GM19023 (cell line): ENCODE measurements around the gene MAP6.

ENCODE experiments used
- ATAC-seq: cut with Tn5 transposase; IDR thresholded peaks from one replicate; pipeline ENCODE4 v1.9.1; 2021; ENCODE audit warnings: mild to moderate bottlenecking, moderate library complexity; ENCODE audit not compliant: unreplicated experiment

Gene MAP6

DNA sequence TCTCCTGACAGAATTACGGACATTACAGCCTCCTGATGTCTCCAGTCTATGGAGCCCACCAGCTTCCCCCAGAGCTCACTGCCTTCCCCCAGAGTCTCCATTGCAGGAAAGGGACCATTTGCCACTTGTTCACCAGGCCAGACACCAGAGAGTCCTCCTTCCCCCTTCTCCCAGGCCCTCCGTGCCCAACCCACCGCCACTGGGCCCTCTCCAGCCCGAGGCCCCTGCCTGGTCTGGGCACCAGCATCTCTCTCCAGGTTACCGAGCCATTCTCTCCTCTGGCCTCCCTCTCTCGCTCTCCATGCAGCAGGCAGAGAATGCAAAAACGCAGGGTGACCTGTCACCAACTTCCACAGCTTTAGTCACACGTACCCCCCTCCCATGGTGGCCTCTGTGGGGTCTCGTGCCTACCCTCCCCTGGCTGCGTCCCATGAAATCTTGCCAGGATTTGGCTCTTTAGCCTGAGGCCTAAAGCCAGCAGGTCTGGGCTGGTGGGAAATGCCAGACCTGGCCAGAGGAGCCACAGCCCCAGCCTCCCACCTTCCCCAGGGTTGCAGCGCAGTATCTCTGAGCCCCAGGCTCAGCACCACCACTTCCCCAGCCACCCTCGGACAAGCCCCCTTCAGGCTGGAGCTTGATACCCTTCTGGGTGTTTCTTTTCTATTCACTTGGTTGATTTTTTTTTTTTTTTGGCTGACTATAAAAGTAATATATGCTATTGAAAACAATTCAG lies 113.6 kb downstream of the MAP6 start:
- ATAC-seq = no peak

DNA sequence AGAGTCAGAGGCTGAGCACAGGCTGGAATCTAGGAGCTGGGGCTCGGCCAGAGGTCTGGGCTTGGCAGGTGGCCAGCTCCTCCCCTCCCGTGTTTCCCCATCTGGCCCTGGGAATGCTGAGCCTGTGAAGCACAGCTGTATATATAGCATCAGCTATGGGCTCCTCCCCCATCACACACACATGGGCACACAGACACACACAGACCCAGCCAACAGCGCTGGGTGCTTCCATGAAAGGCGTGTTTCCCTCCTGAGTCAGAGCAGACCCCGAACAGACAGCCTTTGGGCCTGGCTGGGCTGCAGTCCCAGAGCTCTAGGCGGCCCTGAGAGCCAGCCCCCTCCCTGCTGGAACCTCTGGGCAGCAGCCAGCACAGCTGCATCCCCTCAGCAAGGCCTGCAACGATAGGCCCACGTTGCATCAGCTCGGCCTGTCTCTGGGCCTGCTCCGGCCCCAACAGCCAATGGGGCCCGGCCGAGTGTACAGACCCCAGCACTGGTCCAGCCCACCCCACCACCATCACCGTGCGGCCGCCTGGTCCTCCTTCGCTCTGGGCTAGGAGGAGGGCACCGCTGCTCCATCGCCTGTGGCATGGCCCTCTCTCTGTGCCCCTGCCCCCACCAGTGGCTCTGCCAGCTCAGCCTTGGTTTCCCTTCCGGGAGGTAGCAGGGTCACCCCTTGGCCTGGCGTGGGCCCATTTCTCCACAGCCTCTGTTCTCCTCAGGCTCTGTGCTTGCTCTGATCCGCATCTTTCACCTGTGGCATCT lies 114.4 kb downstream of the MAP6 start:
- no peak for ATAC-seq

DNA sequence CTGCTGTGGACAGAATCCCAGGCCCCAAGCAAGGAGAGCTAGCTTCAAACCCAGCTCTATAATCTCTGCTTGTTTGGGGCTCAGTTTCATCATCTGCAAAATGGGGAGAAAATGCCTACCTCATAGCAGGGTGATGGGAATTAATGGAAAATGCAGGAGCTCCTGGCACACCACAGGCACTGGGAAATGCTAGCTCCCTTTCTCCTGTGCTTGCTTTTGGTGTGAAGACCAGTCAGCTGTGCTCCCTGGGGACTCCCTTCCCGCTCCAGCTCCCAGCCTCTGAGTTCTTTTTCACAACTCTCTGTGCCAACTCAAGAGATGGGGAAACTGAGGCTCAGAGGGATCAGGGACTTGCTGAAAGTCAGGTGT lies 115.0 kb downstream of the MAP6 start:
- ATAC-seq = no peak

DNA sequence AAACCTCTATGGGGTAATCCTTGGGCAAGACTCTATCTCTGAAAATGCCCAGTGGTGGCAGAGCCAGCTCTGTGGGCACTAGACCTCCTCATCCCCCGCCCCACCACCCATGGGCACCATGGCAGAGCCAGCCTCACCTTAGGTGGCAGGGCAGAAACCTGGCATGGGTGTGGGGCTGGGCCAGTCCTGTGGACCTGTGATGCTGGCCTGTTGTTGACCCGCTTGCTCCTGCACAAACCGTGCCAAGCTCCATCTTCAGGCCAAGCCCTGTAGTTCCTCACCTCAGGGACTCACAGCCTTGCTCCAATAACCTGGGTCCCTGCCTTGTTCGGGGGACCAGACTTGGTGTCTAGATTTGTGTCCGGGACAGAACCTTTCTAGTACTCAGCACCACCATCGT lies 115.7 kb downstream of the MAP6 start:
- no peak for ATAC-seq

DNA sequence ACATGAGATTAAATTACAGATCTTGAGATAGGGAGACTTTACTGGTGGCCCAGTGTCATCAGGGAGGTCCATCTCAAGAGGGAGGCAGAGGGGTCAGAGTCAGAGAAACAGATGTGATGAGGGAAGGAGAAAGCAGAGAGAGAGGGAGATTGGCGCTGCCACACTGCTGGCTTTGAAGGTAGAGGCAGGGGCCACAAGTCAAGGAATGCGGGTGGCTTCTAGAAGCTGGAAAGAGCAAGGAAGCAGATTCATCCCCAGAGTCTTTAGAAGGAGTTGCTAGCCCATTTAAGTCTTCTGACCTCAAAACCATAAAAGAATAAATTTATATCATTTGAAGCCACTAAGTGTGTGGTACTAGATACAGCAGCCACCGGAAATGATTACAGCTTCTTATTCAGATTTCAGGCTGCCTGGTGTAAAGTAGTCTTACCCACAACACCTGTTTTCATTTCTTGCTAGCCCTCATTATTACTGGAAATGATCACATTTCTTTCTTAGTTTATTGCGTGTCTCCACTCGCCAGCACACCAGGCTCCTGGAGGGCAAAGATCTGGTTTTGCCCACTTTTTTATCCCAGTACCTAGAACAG lies 119.4 kb downstream of the MAP6 start:
- no peak for ATAC-seq

DNA sequence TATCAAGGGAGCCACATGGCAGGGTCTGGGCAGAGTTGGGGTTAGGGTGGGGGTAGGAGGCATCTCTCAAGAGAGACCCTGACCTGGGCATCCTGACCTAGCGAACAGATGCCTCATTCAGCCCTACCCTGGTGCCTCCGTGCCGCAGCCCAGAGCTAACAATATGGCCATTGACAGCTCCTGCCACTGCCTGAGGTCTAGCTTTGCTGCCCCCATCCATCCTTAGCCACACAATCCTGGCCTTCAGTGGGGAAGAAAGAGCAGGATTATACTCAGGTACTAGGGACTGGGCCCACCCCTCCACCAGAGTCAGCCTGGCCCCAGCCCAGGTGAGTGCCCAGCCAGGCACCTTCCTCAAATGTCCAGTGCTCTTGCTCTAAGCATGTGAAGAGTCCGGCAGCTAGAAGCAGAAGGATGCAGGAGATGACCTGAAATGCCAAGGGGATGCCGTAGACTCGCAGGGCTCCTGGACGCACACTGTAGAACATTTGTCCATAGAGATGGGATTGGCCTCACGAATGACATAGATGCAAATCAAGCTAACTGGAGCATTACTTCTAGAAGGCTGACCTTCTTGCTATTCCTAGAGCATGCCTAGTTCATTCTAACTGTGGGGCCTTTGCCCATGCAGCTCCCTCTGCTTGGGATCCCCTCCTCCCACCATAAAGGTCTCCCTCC lies 120.1 kb downstream of the MAP6 start:
- no peak for ATAC-seq

DNA sequence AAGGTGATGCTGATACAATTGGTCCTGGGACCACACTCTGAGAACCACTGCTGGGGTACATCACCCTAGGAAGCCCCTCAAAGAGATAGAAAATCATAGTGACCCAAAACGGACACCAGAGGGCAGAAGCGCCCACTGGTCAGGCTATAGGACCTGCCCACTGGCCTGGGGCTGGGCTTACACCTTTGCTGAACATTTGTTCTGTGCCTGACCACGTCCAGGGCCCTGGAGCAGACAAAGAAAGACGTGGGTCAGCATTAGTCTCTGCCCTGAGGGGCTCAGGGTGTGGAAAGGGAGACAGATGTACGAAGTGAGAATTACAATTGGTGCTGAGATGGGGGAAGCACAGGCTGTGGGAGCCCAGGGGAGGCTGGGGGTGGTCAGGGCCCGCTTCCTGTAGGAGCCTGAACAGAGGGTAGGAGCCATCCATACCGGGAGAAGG lies 121.2 kb downstream of the MAP6 start:
- ATAC-seq = no peak

DNA sequence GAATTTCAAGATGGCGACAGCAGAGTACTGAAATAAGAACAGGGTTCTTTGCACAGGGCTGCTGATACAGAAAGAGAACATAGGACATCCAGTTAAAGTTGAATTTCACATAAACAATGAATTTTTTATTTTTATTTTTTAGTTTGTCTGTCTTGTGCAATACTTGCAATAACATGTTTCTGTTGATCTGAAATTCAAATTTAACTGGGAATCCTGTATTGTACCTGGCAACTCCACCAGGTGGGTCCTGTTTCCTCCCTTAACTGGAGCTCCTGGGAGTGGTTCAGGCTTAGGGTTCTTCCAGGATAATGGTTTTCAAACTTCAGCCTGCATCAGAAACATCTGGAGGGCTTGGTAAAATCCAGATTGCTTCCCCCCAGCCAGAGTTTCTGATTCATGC lies 121.7 kb downstream of the MAP6 start:
- no peak for ATAC-seq

DNA sequence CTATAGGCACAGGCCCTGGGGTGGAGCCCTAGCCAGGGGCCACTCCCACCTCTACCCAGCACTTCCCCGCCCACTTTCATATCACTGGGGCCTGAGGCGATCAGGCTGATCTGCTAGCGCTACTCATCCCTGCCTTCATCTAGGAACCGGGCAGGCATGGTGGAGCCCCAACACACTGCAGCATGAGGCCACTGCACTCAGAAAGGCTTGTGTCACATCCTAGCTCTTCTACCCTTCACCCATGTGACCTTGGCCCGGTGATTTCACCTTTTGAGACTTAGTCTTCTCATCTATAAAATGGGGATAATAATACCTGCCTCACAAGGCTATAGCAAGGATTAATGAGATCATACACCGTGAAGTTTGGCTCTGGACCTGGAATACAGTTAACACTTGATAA lies 125.0 kb downstream of the MAP6 start:
- ATAC-seq = no peak

DNA sequence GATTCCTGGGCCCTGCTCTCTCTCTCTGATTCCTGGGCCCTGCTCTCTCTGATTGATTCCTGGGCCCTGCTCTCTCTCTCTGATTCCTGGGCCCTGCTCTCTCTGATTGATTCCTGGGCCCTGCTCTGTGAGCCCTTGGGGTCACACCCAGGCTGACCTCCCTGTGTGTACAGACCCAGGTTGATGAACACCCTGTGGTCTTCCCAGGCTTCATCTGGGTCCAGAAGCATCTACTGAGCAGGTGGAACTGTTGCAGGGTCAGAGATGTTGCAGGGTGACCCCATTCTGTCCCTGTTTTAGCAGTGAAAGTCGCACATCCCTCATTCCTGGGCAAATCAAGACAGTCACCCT lies 126.8 kb downstream of the MAP6 start:
- ATAC-seq = no peak

DNA sequence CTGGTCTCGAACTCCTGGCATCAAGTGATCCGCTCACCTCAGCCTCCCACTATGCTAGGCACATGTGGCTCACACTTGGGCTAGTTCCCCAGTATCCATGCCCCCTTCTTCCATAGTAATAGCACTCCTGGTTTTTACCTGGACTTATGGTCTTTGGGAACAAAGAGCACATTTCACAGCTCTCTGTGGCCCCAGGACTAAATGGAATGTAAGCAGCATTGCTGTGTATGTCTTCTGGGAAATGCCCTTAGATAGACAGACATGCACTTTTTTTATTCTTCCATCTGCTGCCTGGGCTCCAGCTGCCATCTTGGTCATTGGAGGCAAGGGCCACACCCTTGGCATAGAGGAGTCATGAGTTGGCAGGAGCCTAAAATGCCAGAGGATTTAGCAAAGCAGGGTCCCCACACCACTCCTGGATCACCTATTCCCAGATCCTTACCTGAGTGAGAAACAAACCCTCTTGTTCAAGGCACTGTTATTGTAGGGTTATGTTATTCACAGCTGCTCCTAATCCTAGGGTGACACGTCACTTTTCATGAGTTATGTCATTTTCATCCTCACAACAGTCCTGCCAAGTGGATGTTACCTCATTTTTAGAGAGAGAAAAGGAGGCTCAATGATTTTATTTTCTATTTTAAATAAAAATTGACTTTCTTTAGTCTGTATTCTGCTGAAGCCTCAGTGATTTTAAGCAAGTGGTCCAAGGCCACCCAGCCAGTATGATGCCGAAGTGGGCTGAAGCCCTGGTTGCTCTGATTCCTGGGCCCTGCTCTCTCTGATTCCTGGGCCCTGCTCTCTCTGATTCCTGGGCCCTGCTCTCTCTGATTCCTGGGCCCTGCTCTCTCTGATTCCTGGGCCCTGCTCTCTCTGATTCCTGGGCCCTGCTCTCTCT lies 127.4 kb downstream of the MAP6 start:
- no peak for ATAC-seq

DNA sequence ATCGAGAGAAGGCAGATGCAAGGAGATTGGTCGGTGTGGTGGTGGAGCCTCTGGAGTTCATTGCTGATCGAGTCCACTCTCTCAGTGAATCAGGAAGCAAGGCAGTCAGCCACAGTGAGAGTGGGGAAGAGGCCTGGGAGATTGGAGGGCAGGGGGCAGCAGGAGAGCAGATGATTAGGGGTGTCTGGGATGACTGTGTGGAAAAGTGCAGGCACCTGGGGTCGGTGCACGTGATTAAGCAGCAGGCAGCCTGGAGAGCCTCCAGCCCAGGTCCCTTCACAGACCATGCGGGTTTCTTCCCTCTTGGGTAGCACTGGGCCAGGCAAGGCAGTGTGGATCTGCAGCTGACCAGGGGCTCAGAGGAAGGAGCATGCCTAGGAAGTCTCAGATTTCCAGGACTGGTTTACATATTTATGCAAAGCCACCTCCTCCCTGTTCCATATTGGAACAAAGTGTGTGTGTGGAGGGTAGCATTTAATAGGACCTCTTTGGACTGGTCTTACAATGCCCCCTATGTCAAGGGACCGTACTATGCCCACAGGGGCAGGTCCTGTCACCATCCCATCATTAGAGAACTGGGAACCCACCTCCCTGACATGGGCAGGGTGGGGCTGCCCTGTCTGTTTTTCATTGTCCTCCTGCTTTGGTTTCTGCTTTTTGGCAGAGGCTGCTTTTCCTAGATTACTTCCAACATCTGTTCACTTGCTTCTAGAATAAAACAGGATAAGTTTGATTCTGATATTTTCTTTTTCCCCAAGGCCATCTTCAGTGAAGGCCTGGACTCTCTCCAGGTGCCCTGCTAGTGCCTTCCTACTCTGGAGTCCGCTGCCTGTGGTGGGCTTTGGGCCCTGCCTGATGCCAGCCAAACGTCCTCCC lies 129.1 kb downstream of the MAP6 start:
- ATAC-seq = no peak

DNA sequence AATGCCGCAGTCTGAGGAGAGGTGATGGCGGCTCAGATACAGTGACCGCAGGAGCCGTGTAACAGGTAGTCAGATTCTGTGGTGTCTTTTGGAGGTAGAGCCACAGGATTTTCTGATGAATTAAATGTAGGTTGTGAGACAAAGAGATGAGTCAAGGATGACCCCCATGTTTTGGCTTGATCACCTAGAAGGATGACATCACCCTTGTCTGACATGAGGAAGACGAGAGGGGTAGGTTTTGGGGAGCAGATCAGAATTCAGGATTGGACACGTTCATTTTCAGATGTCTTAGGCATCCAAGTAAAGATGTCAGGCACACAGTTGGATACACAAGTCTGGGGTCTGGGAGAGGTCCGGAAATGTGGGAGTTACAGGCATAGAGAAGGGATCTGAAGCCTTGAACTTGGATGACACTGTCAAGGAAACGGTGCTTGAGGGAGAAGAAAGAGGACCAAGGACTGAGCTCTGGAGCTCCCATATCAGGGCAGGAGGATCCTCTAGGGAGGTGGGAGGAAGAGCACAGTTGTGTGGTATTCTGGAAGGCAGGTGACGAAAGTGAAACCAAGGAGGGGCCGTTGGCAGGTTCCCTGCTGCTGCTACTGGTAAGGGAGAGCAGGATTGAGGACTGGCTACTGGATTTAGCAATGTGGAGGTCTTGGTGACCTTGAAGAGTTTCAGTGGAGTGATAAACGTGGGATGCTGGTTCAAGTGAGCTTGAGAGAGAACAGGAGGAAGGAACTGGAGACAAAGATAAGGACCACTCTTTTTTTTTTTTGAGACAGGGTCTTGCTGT lies 130.5 kb downstream of the MAP6 start:
- no peak for ATAC-seq

DNA sequence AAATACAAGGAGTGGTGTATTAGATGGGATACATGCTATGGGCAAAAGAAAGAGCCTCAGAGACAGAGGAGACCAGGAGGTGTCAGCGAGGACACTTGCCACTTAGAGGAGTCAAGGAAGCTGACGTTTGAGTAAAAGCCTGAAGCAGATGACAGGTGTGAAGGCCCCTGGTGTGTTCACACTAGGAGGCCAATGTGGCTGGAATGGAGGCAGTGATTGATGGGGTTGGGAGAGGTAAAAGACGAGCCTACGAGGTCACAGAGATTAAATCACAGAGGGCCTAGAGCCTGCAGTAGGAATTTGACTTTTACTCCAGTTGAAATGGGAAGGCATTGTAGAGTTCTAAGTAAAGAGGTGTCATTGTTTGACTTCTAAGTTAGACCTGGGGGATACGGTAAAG lies 131.1 kb downstream of the MAP6 start:
- ATAC-seq = no peak
